Measurements from ENCODE around the gene LRRC4C.
"Not testable (repeated sequence)": the region's sequence is repeated elsewhere in the genome, so short reads cannot be mapped to it uniquely, and the experiment has no call there.

Gene LRRC4C

GRCh38 chr11:40183073-40184064 is 1276.1 kb downstream of the LRRC4C start:
- Histone ChIP-seq H3K27ac (ENCODE audit: low read depth, low read length) (no peak overlapping the region), H3K9ac (ENCODE audit: low read depth, low read length) (no peak overlapping the region), H3K4me1 (ENCODE audit: control insufficient read depth, insufficient read depth, low read length) (no peaks in the 10 kb centered on the region), H3K4me3 (ENCODE audit: low read depth, low read length) (no peak overlapping the region), H3K27me3 (ENCODE audit: control insufficient read depth, insufficient read depth, low read length) (no peaks in the 10 kb centered on the region), H3K36me3 (ENCODE audit: control insufficient read depth, insufficient read depth, low read length) (no peaks in the 10 kb centered on the region), H3K9me3 (ENCODE audit: control insufficient read depth, insufficient read depth, low read length) (no peaks in the 10 kb centered on the region)

- Histone ChIP-seq H3K9me3 (ENCODE audit: control insufficient read depth, insufficient read depth, low read length) (no peaks in the 10 kb centered on the region), H3K9ac (ENCODE audit: low read depth, low read length) (no peak overlapping the region), H3K36me3 (ENCODE audit: control insufficient read depth, insufficient read depth, low read length) (no peaks in the 10 kb centered on the region), H3K4me1 (ENCODE audit: control insufficient read depth, insufficient read depth, low read length) (no peaks in the 10 kb centered on the region), H3K27me3 (ENCODE audit: control insufficient read depth, insufficient read depth, low read length) (no peaks in the 10 kb centered on the region), H3K4me3 (ENCODE audit: low read depth, low read length) (no peak overlapping the region), H3K27ac (ENCODE audit: low read depth, low read length) (no peak overlapping the region)
These were observed 1279.9 kb downstream of the LRRC4C start for GRCh38 chr11:40179541-40179940.

GRCh38 chr11:40178470-40178869 is 1281.0 kb downstream of the LRRC4C start:
- Histone ChIP-seq H3K36me3 (ENCODE audit: control insufficient read depth, insufficient read depth, low read length) (no peaks in the 10 kb centered on the region), H3K4me3 (ENCODE audit: low read depth, low read length) (no peak overlapping the region), H3K27me3 (ENCODE audit: control insufficient read depth, insufficient read depth, low read length) (no peaks in the 10 kb centered on the region), H3K9ac (ENCODE audit: low read depth, low read length) (no peak overlapping the region), H3K9me3 (ENCODE audit: control insufficient read depth, insufficient read depth, low read length) (no peaks in the 10 kb centered on the region), H3K4me1 (ENCODE audit: control insufficient read depth, insufficient read depth, low read length) (no peaks in the 10 kb centered on the region), H3K27ac (ENCODE audit: low read depth, low read length) (no peak overlapping the region)

- Histone ChIP-seq H3K27me3 (ENCODE audit: control insufficient read depth, insufficient read depth, low read length) (no peaks in the 10 kb centered on the region), H3K9ac (ENCODE audit: low read depth, low read length) (no peak overlapping the region), H3K27ac (ENCODE audit: low read depth, low read length) (no peak overlapping the region), H3K9me3 (ENCODE audit: control insufficient read depth, insufficient read depth, low read length) (no peaks in the 10 kb centered on the region), H3K4me1 (ENCODE audit: control insufficient read depth, insufficient read depth, low read length) (no peaks in the 10 kb centered on the region), H3K4me3 (ENCODE audit: low read depth, low read length) (no peak overlapping the region), H3K36me3 (ENCODE audit: control insufficient read depth, insufficient read depth, low read length) (no peaks in the 10 kb centered on the region)
These were observed 1283.5 kb downstream of the LRRC4C start for GRCh38 chr11:40175980-40176379.

- H3K9me3 ChIP-seq (ENCODE audit: control insufficient read depth, insufficient read depth, low read length), result no peaks in the 10 kb centered on the region
- peaks cover 8% of the 10 kb centered on the region for H3K4me1 ChIP-seq (ENCODE audit: control insufficient read depth, insufficient read depth, low read length)
- H3K9ac ChIP-seq (ENCODE audit: low read depth, low read length), result no peak overlapping the region
- no peak overlapping the region for H3K27ac ChIP-seq (ENCODE audit: low read depth, low read length)
- no peaks in the 10 kb centered on the region for H3K27me3 ChIP-seq (ENCODE audit: control insufficient read depth, insufficient read depth, low read length)
- no peaks in the 10 kb centered on the region for H3K36me3 ChIP-seq (ENCODE audit: control insufficient read depth, insufficient read depth, low read length)
- H3K4me3 ChIP-seq (ENCODE audit: low read depth, low read length), result no peak overlapping the region
These were observed 1289.4 kb downstream of the LRRC4C start for GRCh38 chr11:40170078-40170477.

- Histone ChIP-seq H3K27me3 (ENCODE audit: control insufficient read depth, insufficient read depth, low read length) (no peaks in the 10 kb centered on the region), H3K9me3 (ENCODE audit: control insufficient read depth, insufficient read depth, low read length) (no peaks in the 10 kb centered on the region), H3K9ac (ENCODE audit: low read depth, low read length) (no peak overlapping the region), H3K4me1 (ENCODE audit: control insufficient read depth, insufficient read depth, low read length) (peaks cover 8% of the 10 kb centered on the region), H3K4me3 (ENCODE audit: low read depth, low read length) (no peak overlapping the region), H3K36me3 (ENCODE audit: control insufficient read depth, insufficient read depth, low read length) (no peaks in the 10 kb centered on the region), H3K27ac (ENCODE audit: low read depth, low read length) (peak overlapping the region; percentile 5)
These were observed 1291.0 kb downstream of the LRRC4C start for GRCh38 chr11:40168414-40168813.

GRCh38 chr11:40167805-40168204 is 1291.6 kb downstream of the LRRC4C start:
- not testable (repeated sequence) for H3K27ac ChIP-seq (ENCODE audit: low read depth, low read length); H3K4me1 ChIP-seq (ENCODE audit: control insufficient read depth, insufficient read depth, low read length); H3K27me3 ChIP-seq (ENCODE audit: control insufficient read depth, insufficient read depth, low read length); H3K4me3 ChIP-seq (ENCODE audit: low read depth, low read length); H3K9ac ChIP-seq (ENCODE audit: low read depth, low read length); H3K9me3 ChIP-seq (ENCODE audit: control insufficient read depth, insufficient read depth, low read length); H3K36me3 ChIP-seq (ENCODE audit: control insufficient read depth, insufficient read depth, low read length)

GRCh38 chr11:40166892-40167291 is 1292.6 kb downstream of the LRRC4C start:
- no peaks in the 10 kb centered on the region for H3K36me3 ChIP-seq (ENCODE audit: control insufficient read depth, insufficient read depth, low read length)

GRCh38 chr11:40162901-40163883 is 1296.3 kb downstream of the LRRC4C start:
- Histone ChIP-seq H3K4me1 (ENCODE audit: control insufficient read depth, insufficient read depth, low read length) (no peaks in the 10 kb centered on the region), H3K9me3 (ENCODE audit: control insufficient read depth, insufficient read depth, low read length) (no peaks in the 10 kb centered on the region), H3K27me3 (ENCODE audit: control insufficient read depth, insufficient read depth, low read length) (no peaks in the 10 kb centered on the region), H3K9ac (ENCODE audit: low read depth, low read length) (no peak overlapping the region), H3K36me3 (ENCODE audit: control insufficient read depth, insufficient read depth, low read length) (no peaks in the 10 kb centered on the region), H3K4me3 (ENCODE audit: low read depth, low read length) (no peak overlapping the region), H3K27ac (ENCODE audit: low read depth, low read length) (no peak overlapping the region)

More at GRCh38 chr11:40166892-40167291, 1292.6 kb downstream of the LRRC4C start:
- no peaks in the 10 kb centered on the region for H3K27me3 ChIP-seq (ENCODE audit: control insufficient read depth, insufficient read depth, low read length)
- H3K9me3 ChIP-seq (ENCODE audit: control insufficient read depth, insufficient read depth, low read length), result no peaks in the 10 kb centered on the region
- H3K4me3 ChIP-seq (ENCODE audit: low read depth, low read length), result no peak overlapping the region
- peaks cover 8% of the 10 kb centered on the region for H3K4me1 ChIP-seq (ENCODE audit: control insufficient read depth, insufficient read depth, low read length)
- no peak overlapping the region for H3K27ac ChIP-seq (ENCODE audit: low read depth, low read length)
- H3K9ac ChIP-seq (ENCODE audit: low read depth, low read length), result no peak overlapping the region

GRCh38 chr11:40161854-40162410 is 1297.5 kb downstream of the LRRC4C start:
- Histone ChIP-seq H3K4me3 (ENCODE audit: low read depth, low read length) (no peak overlapping the region), H3K9me3 (ENCODE audit: control insufficient read depth, insufficient read depth, low read length) (no peaks in the 10 kb centered on the region), H3K36me3 (ENCODE audit: control insufficient read depth, insufficient read depth, low read length) (no peaks in the 10 kb centered on the region), H3K27me3 (ENCODE audit: control insufficient read depth, insufficient read depth, low read length) (no peaks in the 10 kb centered on the region), H3K9ac (ENCODE audit: low read depth, low read length) (no peak overlapping the region), H3K4me1 (ENCODE audit: control insufficient read depth, insufficient read depth, low read length) (no peaks in the 10 kb centered on the region), H3K27ac (ENCODE audit: low read depth, low read length) (no peak overlapping the region)
